ENCODE data around the gene WNK3. TPM values are rescaled to one million over a fixed set of nuclear protein-coding genes. Genes with fewer than 3 reads are reported as not detected.

The WNK3 gene
- total and polyA plus RNA-seq, 4 donors, result 1.7 to 11.9 (median 7.5) TPM

DNA sequence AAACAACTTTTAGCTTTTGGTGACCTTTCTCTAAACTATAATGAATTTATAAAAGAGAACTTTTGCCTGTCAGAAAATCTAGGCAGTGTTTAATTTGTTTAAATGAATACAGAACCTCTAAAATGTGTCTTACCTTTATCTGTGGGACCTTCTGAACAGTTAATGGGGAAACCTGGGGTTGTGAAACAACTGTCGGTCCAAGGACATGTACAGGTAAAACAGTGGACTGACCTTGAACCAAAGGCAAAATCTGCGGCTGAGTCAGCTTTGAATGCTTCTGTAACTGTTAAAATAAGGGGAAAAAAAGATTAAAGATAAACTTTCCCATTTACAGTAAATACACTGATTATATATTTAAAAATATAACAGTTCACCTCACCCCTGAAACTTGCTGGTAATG, 65.1 kb downstream of the WNK3 start:
- Histone ChIP-seq H3K27ac (ENCODE audit: low read depth in 1 of 2, low read length in 2 of 2) (no peak overlapping the region), H3K4me1 (ENCODE audit: control insufficient read depth in 4 of 4, insufficient read depth in 4 of 4, low read length in 3 of 4) (peaks cover 4 to 18% (median 11%) of the 10 kb centered on the region in 4 donors), H3K36me3 (ENCODE audit: control insufficient read depth in 4 of 4, insufficient read depth in 3 of 4, low read depth in 1 of 4, low read length in 3 of 4) (peaks cover 0 to 5% (median 0%) of the 10 kb centered on the region in 4 donors), H3K27me3 (ENCODE audit: control insufficient read depth in 4 of 4, insufficient read depth in 4 of 4, low read length in 3 of 4) (no peaks in the 10 kb centered on the region), H3K9me3 (ENCODE audit: control insufficient read depth in 4 of 4, low read length in 3 of 4) (no peaks in the 10 kb centered on the region), H3K4me3 (ENCODE audit: low read depth in 1 of 3, low read length in 3 of 3) (no peak overlapping the region), H3K9ac (ENCODE audit: low read depth in 1 of 2, low read length in 2 of 2) (no peak overlapping the region)
- DNase-seq (ENCODE audit: low spot score), result no peak
- TF ChIP-seq HNF4A (conservative IDR thresholded peaks at IDR 0.05) (peak; percentile 79 to 80), SP1 (IDR thresholded peaks at IDR 0.05) (no peak), RAD21 (IDR thresholded peaks at IDR 0.05) (peak in 1 of 2 donors; percentile 15), EGR1 (IDR thresholded peaks at IDR 0.05; ENCODE audit: low read depth in 2 of 2) (no peak), GABPA (IDR thresholded peaks at IDR 0.05 in 1 of 2, conservative IDR thresholded peaks at IDR 0.05 in 1 of 2) (no peak), YY1 (IDR thresholded peaks at IDR 0.05) (no peak), JUND (IDR thresholded peaks at IDR 0.05) (peak in 1 of 2 donors; percentile 45), FOXA1 (IDR thresholded peaks at IDR 0.05) (no peak), NR2F2 (IDR thresholded peaks at IDR 0.05) (no peak), HNF4G (IDR thresholded peaks at IDR 0.05) (no peak), FOXA2 (IDR thresholded peaks at IDR 0.05) (no peak), RXRA (IDR thresholded peaks at IDR 0.05) (peak; percentile 50 to 76), ATF3 (IDR thresholded peaks at IDR 0.05) (no peak), TAF1 (conservative IDR thresholded peaks at IDR 0.05) (no peak)
- TF ChIP-seq, protein P1, sequence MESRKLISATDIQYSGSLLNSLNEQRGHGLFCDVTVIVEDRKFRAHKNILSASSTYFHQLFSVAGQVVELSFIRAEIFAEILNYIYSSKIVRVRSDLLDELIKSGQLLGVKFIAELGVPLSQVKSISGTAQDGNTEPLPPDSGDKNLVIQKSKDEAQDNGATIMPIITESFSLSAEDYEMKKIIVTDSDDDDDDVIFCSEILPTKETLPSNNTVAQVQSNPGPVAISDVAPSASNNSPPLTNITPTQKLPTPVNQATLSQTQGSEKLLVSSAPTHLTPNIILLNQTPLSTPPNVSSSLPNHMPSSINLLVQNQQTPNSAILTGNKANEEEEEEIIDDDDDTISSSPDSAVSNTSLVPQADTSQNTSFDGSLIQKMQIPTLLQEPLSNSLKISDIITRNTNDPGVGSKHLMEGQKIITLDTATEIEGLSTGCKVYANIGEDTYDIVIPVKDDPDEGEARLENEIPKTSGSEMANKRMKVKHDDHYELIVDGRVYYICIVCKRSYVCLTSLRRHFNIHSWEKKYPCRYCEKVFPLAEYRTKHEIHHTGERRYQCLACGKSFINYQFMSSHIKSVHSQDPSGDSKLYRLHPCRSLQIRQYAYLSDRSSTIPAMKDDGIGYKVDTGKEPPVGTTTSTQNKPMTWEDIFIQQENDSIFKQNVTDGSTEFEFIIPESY (IDR thresholded peaks at IDR 0.05), result peak; percentile 16
- TF ChIP-seq, protein P2, sequence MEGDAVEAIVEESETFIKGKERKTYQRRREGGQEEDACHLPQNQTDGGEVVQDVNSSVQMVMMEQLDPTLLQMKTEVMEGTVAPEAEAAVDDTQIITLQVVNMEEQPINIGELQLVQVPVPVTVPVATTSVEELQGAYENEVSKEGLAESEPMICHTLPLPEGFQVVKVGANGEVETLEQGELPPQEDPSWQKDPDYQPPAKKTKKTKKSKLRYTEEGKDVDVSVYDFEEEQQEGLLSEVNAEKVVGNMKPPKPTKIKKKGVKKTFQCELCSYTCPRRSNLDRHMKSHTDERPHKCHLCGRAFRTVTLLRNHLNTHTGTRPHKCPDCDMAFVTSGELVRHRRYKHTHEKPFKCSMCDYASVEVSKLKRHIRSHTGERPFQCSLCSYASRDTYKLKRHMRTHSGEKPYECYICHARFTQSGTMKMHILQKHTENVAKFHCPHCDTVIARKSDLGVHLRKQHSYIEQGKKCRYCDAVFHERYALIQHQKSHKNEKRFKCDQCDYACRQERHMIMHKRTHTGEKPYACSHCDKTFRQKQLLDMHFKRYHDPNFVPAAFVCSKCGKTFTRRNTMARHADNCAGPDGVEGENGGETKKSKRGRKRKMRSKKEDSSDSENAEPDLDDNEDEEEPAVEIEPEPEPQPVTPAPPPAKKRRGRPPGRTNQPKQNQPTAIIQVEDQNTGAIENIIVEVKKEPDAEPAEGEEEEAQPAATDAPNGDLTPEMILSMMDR (IDR thresholded peaks at IDR 0.05; ENCODE audit: low read depth, low read length, missing input control), result no peak
- TF ChIP-seq, protein P3, sequence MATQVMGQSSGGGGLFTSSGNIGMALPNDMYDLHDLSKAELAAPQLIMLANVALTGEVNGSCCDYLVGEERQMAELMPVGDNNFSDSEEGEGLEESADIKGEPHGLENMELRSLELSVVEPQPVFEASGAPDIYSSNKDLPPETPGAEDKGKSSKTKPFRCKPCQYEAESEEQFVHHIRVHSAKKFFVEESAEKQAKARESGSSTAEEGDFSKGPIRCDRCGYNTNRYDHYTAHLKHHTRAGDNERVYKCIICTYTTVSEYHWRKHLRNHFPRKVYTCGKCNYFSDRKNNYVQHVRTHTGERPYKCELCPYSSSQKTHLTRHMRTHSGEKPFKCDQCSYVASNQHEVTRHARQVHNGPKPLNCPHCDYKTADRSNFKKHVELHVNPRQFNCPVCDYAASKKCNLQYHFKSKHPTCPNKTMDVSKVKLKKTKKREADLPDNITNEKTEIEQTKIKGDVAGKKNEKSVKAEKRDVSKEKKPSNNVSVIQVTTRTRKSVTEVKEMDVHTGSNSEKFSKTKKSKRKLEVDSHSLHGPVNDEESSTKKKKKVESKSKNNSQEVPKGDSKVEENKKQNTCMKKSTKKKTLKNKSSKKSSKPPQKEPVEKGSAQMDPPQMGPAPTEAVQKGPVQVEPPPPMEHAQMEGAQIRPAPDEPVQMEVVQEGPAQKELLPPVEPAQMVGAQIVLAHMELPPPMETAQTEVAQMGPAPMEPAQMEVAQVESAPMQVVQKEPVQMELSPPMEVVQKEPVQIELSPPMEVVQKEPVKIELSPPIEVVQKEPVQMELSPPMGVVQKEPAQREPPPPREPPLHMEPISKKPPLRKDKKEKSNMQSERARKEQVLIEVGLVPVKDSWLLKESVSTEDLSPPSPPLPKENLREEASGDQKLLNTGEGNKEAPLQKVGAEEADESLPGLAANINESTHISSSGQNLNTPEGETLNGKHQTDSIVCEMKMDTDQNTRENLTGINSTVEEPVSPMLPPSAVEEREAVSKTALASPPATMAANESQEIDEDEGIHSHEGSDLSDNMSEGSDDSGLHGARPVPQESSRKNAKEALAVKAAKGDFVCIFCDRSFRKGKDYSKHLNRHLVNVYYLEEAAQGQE (IDR thresholded peaks at IDR 0.05), result no peak
- TF ChIP-seq, protein P4, sequence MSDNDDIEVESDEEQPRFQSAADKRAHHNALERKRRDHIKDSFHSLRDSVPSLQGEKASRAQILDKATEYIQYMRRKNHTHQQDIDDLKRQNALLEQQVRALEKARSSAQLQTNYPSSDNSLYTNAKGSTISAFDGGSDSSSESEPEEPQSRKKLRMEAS (IDR thresholded peaks at IDR 0.05), result no peak
- WGBS, result 35% methylated on average over 2 of the region's 2 CpGs
